T follicular helper cell (primary cell): ENCODE results near the gene MBD3.
"Not testable (repeated sequence)": the region's sequence is repeated elsewhere in the genome, so short reads cannot be mapped to it uniquely, and the experiment has no call there.

Experiments used
- DNase-seq: peaks from one replicate; pipeline ENCODE4 v3.0.0-alpha.2; 2020; ENCODE audit warnings: low read depth

Gene MBD3

GRCh38 chr19:1539749-1540148 lies 52.9 kb downstream of the MBD3 start:
- DNase-seq = not testable (repeated sequence)

GRCh38 chr19:1538978-1539377 lies 53.7 kb downstream of the MBD3 start:
- no peak for DNase-seq

GRCh38 chr19:1535699-1536098 lies 57.0 kb downstream of the MBD3 start:
- DNase-seq = not testable (repeated sequence)

- DNase-seq = no peak
These were observed 57.7 kb downstream of the MBD3 start for GRCh38 chr19:1534972-1535371.

- no peak for DNase-seq
These were observed 59.0 kb downstream of the MBD3 start for GRCh38 chr19:1533510-1534150.

- no peak for DNase-seq
These were observed 60.7 kb downstream of the MBD3 start for GRCh38 chr19:1532003-1532402.

- no peak for DNase-seq
These were observed 61.1 kb downstream of the MBD3 start for GRCh38 chr19:1531587-1531986.

- DNase-seq = not testable (repeated sequence)
These were observed 61.8 kb downstream of the MBD3 start for GRCh38 chr19:1530856-1531255.

- DNase-seq = no peak
These were observed 63.2 kb downstream of the MBD3 start for GRCh38 chr19:1529430-1529816.

- no peak for DNase-seq
These were observed 63.9 kb downstream of the MBD3 start for GRCh38 chr19:1528596-1529429.

- DNase-seq = no peak
These were observed 64.9 kb downstream of the MBD3 start for GRCh38 chr19:1527650-1528309.

- no peak for DNase-seq
These were observed 65.6 kb downstream of the MBD3 start for GRCh38 chr19:1526979-1527649.

- no peak for DNase-seq
These were observed 66.4 kb downstream of the MBD3 start for GRCh38 chr19:1526066-1526778.

GRCh38 chr19:1525343-1525742 lies 67.3 kb downstream of the MBD3 start:
- no peak for DNase-seq

- no peak for DNase-seq
These were observed 67.7 kb downstream of the MBD3 start for GRCh38 chr19:1524972-1525325.

GRCh38 chr19:1524287-1524971 lies 68.2 kb downstream of the MBD3 start:
- DNase-seq = no peak
